SU-DHL-6 (cell line): Measurements from ENCODE around the gene RFLNA.

Experiments
- CTCF ChIP-seq: fragments of 200-600 bp; sonication (generic); IDR thresholded peaks from one replicate; pipeline ENCODE4 v1.5.1; 2017; ENCODE audit warnings: antibody characterized with exemption, mild to moderate bottlenecking, low read length, moderate library complexity; ENCODE audit not compliant: insufficient read depth, poor library complexity, severe bottlenecking
- EZH2phosphoT487 ChIP-seq: fragments of 200-600 bp; sonication (generic), shearing (Covaris generic); conservative IDR thresholded peaks from 2 replicates; pipeline ENCODE4 v1.6.1; 2018; ENCODE audit warnings: mild to moderate bottlenecking, antibody characterized with exemption, low read length, moderate library complexity, mixed read lengths

- TF ChIP-seq CTCF (no peak), EZH2phosphoT487 (no peak)
Measured at GRCh38 chr12:124299628-124300388, 4.9 kb downstream of the RFLNA start.
